Left cardiac atrium (tissue), 4 donors: ENCODE data around the gene PLN. TPM values are rescaled to one million over a fixed set of nuclear protein-coding genes. Genes with fewer than 3 reads are reported as not detected.

Source experiments
- ATAC-seq, 2 donors: fragments of 200-7000 bp; cut with Tn5 transposase; one replicate each; pipeline ENCODE4 v1.9.1; 2020; ENCODE audit warnings: mild to moderate bottlenecking in 2 of 2, moderate library complexity in 2 of 2
- DNase-seq: peaks from one replicate; pipeline ENCODE4 v3.0.0-alpha.2; 2020
- intact Hi-C, 2 donors: fragments of 100-400 bp; cut with DNase I; formaldehyde crosslinking; loops; one replicate each; pipeline versions ENCODE4 v1.14.1 to v1.15.1; 2022 to 2023
- long read RNA-seq: library from polyadenylated mRNA; unstranded; transcript quantifications from one replicate; pipeline ENCODE4 v2.0.0, GENCODE V29; 2021
- total RNA-seq, 2 donors: library from RNA; stranded (reverse); fragmentation: NEBNext Ultra II Directional; extraction: Animal tissue kit (Norgen Biotek cat#: 25700); gene quantifications; one replicate each; pipeline ENCODE4 v1.2.1, GENCODE V29; 2021
- donor health status: DM: no; HTN: yes; CAD: no.
- donor health status: DM: no; HTN: yes; CAD: no; lungs with severe emphysema.
- donor health status: DM: yes; HTN: yes; CAD: no.
- donor health status: Dilated cardiomyopathy.

The PLN gene
- total RNA-seq, result 1,000 to 10,000 TPM in 1 of 2 donors, 100 to 1,000 TPM in 1; 673 to 1,029 TPM
- long read RNA-seq, transcript PLN-201 (2 exons, 2,001 nt), result major isoform, 939 of 966 reads
- long read RNA-seq, partial matches to known transcripts, result 24 of 966 reads
- long read RNA-seq, other reads (novel, unspliced or antisense), result 3 of 966 reads

DNA sequence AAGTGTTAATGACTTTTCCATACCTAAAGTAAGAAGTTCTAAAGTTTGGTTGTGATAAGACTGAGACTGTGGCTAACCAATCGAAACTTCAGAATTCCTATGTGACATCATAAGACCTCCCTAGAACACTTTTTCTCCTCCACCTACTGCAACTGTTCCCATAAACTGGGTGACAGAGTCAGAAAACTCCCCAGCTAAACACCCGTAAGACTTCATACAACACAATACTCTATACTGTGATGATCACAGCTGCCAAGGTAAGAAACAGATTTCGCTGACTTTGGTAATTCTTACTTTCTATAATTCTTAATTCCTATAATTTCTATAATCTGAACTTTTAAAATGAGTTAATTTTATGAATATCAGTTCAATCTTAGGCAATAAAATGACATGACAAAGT, at the start of gene PLN:
Gene PLN, plus strand, starts transcription at position 161 of the 400 bp plus-strand sequence. CDS start 10,626 bp downstream, outside the sequence.
- no peak for DNase-seq
- ATAC-seq, result peak; percentile 83 to 88
- intact Hi-C loops, result loop anchor here in 1 of 2 donors (5.0 kb wide), 1 partner anchor 36 kb away; no protein-coding TSS in a partner anchor

DNA sequence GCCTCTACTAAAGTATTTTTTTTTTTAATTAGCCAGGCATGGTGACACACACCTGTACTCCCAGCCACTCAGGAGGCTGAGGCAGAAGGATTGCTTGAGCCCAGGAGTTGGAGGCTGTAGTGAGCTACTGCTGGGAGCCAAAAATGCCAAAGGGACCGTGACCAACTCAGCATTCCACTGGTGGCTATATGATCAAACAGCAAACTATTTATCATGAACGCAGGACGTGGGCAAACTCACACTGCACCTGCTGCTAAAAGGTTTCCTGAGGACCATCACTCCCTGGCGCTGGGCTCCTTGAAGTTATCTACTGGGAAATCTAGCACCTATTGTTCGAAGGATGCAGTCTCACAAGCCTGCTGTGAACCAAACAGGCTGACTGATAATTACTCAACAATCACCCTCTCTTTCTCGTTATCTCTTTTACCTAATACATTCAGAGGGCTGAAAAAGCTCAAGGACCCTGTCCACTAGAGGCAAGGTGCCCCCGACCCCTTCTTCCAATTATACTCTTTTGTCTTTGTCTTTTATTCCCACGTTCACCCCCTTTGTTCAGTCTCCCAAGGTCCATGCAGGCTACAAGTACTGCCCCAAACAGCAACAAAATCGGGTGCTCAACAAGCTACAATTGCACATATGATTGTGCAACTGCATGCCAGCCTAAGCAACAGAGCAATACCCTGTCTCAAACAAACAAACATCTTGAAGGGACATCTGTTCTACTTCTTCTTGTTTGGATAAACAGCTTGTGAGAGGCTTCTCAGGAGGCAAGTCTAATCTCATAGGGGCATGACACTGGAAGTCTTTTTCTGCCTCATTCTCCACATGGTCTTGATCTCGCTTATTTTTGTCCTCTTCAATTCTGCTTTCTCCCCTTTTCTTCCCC, 47.7 kb upstream of the PLN start:
- intact Hi-C loops, result loop anchor here in 1 of 2 donors (10.0 kb wide), 1 partner anchor 216 kb away; no protein-coding TSS in a partner anchor
- no peak for ATAC-seq

DNA sequence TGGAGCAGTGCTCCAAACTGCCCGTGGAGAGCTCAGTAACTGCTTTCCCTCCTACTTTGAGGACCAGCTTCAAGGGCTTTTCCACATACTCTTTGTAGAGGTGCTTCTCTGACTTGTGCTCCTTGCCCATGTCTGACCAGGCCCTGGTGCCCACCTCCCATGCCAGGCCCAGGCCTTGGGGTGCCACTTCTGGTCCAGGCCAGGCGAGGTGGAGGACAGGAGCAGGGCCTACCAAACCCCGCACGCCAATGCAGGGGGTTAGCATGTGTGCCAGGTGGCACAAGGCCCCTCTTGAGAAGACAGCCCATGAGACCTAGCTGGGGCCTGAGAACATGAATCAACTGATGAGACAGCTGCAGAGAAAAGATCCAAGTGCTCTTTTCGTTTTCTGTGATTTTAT, 47.0 kb upstream of the PLN start:
- intact Hi-C loops, result loop anchor here in 1 of 2 donors (10.0 kb wide), 1 partner anchor 216 kb away; no protein-coding TSS in a partner anchor
- no peak for DNase-seq

More for the DNA sequence above, 47.7 kb upstream of the PLN start:
- no peak for DNase-seq

DNA sequence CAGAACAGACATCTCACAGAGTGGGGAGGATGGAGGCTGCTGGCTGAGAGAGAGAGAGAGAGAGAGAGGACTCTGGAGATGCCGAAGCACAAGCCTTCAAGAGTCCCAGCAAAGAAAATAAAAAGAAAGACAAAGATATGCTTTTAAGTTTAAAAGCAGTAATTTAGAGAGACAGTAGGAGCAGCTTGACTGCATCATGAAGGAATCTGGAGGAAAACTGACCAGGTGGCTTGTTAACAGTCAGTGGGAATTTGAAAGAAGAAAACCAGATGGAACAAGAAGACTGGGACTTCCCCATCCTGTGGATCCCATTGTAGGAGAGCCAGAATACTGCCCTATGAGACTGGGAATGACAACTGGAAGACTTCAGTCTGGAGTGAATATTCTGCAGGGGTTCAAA, 46.3 kb upstream of the PLN start:
- peak in 1 of 2 donors; percentile 25 for ATAC-seq
- intact Hi-C loops, result loop anchor here in 1 of 2 donors (10.0 kb wide), 1 partner anchor 217 kb away; no protein-coding TSS in a partner anchor
- no peak for DNase-seq

More for the DNA sequence above, 47.0 kb upstream of the PLN start:
- no peak for ATAC-seq

DNA sequence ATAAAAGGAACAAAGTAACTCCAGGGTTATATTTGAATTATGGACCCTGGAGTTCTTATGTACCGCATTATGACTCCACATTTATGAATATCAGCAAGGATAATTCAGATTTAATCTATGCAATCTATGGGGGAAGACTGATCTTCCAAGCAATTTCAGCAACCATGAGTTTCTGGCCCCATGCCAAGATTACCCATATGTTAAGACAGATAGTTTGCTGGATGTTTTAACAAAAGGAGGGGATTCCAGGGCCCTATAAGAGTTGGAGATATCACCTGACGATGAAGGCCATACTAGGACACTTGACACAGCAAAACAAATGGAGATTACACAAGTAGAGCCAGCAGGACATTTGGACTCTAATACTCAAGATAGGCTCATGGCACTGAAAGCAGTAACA, 45.9 kb upstream of the PLN start:
- DNase-seq (no peak), ATAC-seq (no peak)
- intact Hi-C loops, result loop anchor here in 1 of 2 donors (10.0 kb wide), 1 partner anchor 217 kb away; no protein-coding TSS in a partner anchor

DNA sequence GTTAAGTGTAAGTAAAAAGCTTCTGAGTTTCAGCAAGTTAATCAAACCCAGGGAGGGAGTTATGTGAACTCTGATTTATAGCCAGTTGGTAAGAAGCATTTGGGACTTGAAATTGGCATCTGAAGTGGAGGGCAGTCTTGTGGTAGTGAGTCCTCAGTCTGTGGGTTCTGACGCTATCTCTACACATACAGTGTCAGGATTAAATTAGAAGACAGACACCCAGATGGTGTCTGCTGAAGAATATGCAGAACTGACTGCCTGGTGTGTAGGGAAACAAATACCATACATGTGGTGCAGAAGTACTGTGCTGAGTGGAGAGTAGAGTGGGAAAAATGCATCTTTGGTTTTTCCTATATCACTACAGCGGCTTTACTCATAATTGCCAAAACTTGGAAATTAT, 43.5 kb upstream of the PLN start:
- DNase-seq, result no peak
- peak; percentile 39 to 84 for ATAC-seq
- intact Hi-C loops, result loop anchor here (5.0 to 10.0 kb wide), 2 partner anchors 132 to 220 kb away; no protein-coding TSS in a partner anchor

DNA sequence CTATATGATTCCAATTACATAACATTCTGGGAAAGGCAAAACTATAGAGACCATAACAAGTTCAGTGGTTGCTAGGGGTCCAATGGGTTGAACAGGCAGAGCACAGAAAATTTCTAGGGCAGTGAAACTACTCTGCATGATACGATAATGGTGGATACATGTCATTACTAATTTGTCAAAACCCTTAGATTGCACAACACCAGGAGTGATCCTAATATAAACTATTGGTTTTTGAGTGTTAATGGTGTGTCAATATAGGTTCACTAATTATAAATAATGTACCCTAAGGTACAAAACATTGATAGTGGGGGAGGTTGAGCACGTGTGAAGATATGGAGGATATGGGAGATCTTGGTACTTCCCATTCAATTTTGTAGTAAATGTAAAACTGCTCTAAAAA, 42.4 kb upstream of the PLN start:
- DNase-seq (no peak), ATAC-seq (no peak)
- intact Hi-C loops, result loop anchor here (5.0 to 10.0 kb wide), 2 partner anchors 133 to 221 kb away; no protein-coding TSS in a partner anchor

DNA sequence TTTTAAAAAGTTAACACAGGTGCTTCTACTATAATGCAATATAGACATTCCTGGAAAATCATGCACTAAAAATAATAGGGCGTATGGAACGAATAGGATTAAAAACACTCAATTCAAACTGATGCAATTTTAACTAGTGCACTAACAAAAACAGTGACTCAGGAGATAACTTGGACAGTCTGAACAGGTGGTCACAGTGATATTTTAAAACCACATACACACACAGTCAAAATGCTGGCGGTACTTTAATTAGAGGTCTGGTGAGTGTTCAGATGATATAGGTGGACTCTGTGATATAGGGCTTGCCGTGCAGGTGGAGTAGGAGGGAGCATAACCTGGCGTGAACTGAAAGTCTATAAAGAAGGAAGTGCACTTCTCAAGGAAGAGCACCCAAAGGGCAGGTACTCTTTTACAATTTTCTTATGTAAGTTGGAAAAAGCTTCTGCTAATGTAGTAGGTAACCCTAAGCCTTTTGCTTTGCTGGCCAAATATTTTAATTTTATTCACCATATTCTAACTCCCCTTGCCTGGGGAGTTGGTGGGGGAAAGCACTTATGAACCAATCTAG, 41.9 kb upstream of the PLN start:
- intact Hi-C loops, result loop anchor here (5.0 to 10.0 kb wide), 2 partner anchors 134 to 221 kb away; no protein-coding TSS in a partner anchor
- DNase-seq, result no peak
- ATAC-seq, result no peak

DNA sequence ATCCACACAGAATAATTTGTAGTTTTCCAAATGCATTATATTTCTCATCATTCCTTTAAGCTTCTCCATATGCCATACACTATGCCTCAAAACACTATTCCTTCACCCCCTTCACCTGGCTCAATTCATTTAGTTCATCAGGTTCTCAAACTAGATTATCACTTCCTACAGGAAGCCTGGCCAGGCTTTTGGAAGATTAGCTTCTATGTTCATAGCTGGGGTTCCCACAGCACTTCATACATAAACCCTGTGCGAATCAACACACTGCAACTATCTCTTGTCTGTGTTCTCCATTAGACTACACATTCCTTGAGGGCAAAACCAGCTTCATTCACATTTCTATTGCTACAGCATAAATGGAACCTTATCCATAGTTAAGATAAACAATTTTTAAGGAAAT, 40.5 kb upstream of the PLN start:
- intact Hi-C loops, result loop anchor here (2.0 to 10.0 kb wide), 3 partner anchors 135 to 223 kb away; no protein-coding TSS in a partner anchor
- ATAC-seq (no peak), DNase-seq (no peak)

DNA sequence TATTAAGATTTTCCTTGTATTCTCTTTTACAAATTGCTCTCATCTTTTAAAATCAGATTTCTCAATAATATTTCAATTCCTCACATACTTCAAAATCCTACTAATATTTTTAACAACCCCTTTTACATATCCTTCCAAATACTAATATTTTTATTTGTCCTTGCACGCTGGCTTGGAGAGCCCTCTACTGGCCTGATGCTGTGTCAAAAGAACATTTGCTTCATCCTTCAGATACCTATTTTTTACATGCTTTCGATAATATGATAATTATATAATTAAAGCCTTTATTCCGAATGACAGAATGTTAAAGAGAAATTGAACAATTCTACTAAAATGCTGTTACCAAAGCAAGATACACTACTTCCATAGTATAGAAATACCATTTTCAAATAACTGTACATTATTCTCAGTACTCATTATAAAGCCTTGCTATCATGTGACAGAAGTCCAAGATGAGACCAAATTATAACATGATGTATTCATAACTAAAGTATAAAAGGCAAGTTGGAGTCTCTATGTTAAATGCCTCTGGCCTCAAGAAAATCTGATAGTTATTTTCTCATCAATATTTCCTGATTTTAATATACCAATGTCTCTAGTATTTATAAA, 39.0 kb upstream of the PLN start:
- no peak for ATAC-seq

DNA sequence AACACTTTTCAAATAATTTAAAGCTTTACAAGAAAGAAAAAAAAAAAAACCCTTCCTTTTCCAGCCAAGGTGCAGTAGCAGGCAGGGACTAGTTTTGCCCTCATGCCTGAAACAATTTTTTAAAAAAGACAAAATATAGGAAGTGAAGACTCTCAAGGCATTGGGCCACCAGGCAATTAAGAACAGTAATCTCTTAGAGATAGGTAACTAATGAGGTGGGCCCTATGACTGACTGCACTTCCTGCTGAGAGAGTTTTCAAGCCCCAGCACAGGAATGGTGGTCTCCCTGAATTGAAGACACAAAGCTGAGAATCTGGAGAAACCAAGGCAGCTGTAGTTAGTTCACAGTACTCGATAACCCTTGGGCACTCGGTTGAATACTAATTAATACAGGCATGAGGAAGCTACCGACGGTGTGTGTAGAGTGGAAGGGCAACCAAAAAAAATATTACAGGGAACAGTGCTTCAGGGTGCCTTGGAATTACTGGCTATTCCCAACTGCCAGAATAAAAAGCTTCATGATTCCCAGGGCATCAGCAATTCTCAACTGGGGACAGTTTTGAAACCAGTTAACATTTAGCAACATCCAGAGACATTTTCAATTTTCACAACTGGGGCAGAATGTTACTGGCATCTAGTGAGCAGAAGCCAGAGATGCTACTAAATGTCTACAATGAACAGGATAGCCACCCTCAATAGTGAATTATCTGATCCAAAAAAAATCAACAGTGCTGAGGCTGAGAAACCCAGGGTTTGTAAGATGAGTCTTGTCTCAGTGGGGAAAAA, 36.0 kb upstream of the PLN start:
- DNase-seq (no peak), ATAC-seq (no peak)
- intact Hi-C loops, result loop anchor here (5.0 kb wide), 2 partner anchors 35 to 40 kb away; partner anchors contain the start of gene PLN (in 1 of the 2)

More for the DNA sequence above, 39.0 kb upstream of the PLN start:
- no peak for DNase-seq
- intact Hi-C loops, result loop anchor here (2.0 to 10.0 kb wide), 3 partner anchors 137 to 224 kb away; no protein-coding TSS in a partner anchor

DNA sequence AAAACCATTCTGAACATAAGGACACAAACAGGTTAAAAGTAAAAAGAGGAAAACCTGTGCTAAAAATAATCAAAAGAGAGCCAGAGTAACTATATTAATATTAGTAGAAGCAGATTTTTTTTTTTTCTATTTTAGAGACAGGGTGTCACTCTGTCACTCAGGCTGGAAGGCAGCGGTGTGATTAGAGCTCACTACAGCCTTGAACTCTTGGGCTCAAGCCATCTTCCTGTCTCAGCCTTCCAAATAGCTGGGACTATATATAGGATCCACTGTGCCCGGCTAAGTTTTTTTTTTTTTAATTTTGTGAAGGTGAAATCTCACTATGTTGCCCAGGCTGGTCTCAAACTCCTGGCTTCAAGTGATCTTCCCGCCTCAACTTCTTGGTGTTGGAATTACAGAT, 33.4 kb upstream of the PLN start:
- ATAC-seq, result peak; percentile 98 to 99
- DNase-seq, result peak; percentile 47
- intact Hi-C loops, result loop anchor here (5.0 kb wide), 2 partner anchors 33 to 38 kb away; partner anchors contain the start of gene PLN (in 1 of the 2)

DNA sequence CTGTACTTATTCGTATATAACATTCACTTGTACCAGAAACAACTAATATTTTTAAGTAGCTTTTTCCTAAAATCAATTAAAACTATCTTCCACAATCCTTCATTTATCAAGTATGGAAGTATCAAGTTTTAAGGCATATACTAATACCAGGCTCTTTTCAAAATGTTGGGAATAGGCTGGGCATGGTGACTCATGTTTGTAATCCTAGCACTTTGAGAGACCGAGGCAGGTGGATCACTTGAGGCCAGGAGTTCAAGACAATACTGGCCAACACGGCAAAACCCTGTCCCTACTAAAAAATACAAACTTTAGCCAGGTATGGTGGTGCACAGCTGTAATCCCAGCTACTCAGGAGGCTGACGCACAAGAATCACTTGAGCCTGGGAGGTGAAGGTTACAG, 25.7 kb upstream of the PLN start:
- intact Hi-C loops, result no loop called here
- ATAC-seq (no peak), DNase-seq (no peak)

DNA sequence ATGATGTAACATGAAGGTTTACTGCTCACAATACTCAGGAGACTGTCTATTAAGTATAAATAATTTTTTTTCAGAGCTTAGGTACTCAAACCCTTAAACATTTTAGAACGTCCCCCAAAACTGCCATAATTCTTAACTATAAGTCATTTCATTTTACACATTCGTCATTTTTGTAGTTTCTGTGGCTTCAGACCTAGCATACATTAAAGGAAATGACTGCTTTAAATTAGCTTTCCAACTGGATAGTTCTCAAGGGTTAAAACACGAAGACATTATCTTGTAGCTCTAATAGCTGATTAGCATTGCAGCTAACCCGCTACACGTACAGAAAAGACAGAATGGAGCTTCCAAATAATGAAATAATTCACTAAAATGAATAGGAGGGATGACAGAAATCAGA, 24.9 kb upstream of the PLN start:
- intact Hi-C loops, result no loop called here

DNA sequence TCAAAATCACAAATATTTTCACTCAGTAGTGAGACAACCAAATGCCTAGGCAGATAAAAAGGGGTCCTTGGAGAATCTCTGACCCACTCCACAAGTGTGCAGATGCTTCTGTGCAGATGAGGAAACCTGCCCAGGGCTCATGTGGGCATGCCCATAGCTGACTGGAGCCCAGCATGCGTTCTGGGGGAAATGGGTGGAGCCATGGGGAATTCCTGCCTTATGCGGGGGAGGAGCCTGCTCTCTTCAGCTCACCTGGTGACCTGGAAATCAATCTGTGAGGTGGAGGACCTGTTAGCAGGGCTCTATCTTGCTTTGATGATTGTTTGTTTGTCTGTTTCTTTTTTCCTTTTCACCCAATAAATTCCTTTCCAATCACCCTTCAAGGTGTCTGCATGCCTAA, 23.4 kb upstream of the PLN start:
- intact Hi-C loops, result no loop called here
- no peak for ATAC-seq
- DNase-seq, result no peak

More for the DNA sequence above, 24.9 kb upstream of the PLN start:
- ATAC-seq (no peak), DNase-seq (no peak)

DNA sequence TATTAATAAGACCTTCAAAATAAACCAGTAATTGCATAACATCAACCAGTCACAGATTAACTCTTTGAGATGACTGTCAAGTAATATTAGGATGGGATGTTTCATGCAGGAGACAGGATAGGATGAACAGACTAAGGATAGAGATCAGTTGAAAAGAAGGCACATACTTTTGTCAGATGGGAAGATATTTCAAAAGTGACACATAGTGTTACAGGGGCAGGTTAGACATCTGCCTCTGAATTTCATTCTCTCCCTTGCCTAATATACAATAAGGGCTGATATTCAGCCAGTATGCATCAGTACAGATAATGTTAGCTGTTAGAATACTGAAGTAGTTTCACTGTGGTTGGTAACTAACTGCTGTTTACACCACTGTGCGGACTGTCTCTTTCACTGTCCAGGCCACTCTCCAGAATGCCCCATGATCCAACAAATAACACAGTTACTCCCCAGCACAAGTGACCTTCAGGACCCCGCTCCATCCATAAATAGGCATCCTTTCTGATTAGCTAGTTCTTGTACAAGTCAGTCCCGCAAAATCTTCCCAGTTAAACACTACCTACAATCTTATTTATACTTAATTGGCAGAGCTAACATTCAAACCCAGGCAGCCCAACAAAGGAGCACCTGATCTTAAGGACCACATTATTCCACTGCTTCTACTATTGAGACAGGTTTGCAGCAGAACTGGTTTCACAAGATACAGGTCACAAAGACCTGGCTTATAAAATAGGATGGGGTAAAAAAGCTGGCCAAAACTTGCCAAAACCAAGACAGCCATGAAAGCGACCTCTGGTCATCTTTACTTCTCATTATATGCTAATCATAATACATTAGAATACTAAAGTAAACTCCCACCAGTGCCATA, 21.9 kb upstream of the PLN start:
- ATAC-seq (peak; percentile 39 to 41), DNase-seq (no peak)
- intact Hi-C loops, result no loop called here

DNA sequence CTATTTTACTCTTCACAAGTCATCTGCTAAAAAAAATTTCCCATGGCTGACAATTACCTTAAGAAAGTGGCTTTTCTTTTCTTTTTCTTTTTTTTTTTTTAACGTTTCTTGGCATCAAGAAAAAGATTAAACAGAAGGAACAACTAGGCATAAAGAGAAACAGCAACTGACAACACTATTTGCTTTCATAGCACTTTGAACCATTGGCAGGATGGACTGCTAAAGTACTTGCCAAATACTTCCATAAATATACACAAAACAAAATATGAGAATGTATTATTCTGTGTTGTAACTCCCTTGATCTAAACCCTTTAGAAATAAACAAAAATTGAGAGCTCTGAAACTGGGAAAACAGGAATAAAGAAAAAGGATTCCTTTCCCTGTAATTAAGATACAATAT, 20.0 kb upstream of the PLN start:
- intact Hi-C loops, result no loop called here
- ATAC-seq, result no peak
- no peak for DNase-seq
